GM12892 (cell line): ENCODE measurements around the gene ZIC2.

Experiments used
- POLR2A ChIP-seq: IDR thresholded peaks from 2 replicates; pipeline ENCODE4 v1.6.1; 2011; ENCODE audit warnings: low read depth, low read length, control low read depth
- POLR2AphosphoS5 ChIP-seq: IDR thresholded peaks from 2 replicates; pipeline ENCODE4 v1.6.1; 2011; ENCODE audit warnings: low read depth, low read length, control low read depth
- TAF1 ChIP-seq: IDR thresholded peaks from 2 replicates; pipeline ENCODE4 v1.6.1; 2011; ENCODE audit warnings: low read depth, mild to moderate bottlenecking, control low read depth, low read length, borderline replicate concordance

DNA sequence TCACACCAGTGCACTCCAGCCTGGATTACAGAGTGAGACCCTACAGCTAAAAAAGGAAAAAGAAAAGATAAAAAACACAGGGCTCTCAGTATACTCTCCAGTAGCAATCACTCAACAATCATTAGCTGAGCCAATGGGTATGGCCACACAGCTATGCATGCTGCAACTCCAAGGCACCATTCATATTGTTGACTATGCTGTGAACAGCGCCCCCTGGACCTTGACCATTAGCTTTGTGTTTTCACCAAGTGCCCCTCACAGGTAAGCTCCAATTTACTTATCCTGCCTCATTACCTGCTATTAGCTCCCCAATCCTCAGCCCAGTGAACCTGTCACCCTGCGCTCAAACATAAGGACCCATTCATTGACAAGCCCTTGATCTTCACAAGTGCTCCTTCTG lies 45.8 kb upstream of the ZIC2 start:
- TF ChIP-seq POLR2A = no peak
- no peak for TF ChIP-seq POLR2AphosphoS5
- TF ChIP-seq TAF1 = no peak
